K562 (cell line): ENCODE measurements around the gene CDC42EP2.

Source experiments
- CTCF ChIP-seq, 3 experiments: IDR thresholded peaks in 2 of 3; conservative IDR thresholded peaks in 1 of 3; 2 replicates each; pipeline ENCODE4 v1.5.1; 2011 to 2012; ENCODE audit warnings: low read length in 3 of 3, mild to moderate bottlenecking in 3 of 3, control low read depth in 2 of 3, improper control_type of control experiment in 1 of 3, inconsistent platforms in 1 of 3, low read depth in 1 of 3, mixed read lengths in 1 of 3, moderate library complexity in 1 of 3; ENCODE audit not compliant: insufficient read depth in 2 of 3
- DNMT1 ChIP-seq: fragments of 450-650 bp; IDR thresholded peaks from 2 replicates; pipeline ENCODE4 v1.6.1; 2016; ENCODE audit warnings: antibody characterized with exemption, mild to moderate bottlenecking
- HCFC1 ChIP-seq: IDR thresholded peaks from 2 replicates; pipeline ENCODE4 v1.6.1; 2012; ENCODE audit warnings: low read depth, low read length, improper control_type of control experiment
- KDM2B ChIP-seq: fragments of 250-450 bp; sonication (Bioruptor Pico); IDR thresholded peaks from 2 replicates; pipeline ENCODE4 v1.8.0; 2021; ENCODE audit warnings: mild to moderate bottlenecking, moderate library complexity
- MYC ChIP-seq, 2 experiments: fragments of 250-450 bp in 1 of 2; sonication (Bioruptor Pico) in 1 of 2; IDR thresholded peaks; 2 replicates each; pipeline versions ENCODE4 v1.5.1 to v1.6.1; 2012 to 2021; ENCODE audit warnings: low read depth in 2 of 2, borderline replicate concordance in 1 of 2, improper control_type of control experiment in 1 of 2, low read length in 1 of 2, mild to moderate bottlenecking in 1 of 2, moderate library complexity in 1 of 2
- POLR2AphosphoS5 ChIP-seq: IDR thresholded peaks from 2 replicates; pipeline ENCODE4 v1.6.1; 2011; ENCODE audit warnings: mild to moderate bottlenecking, low read depth, low read length, moderate library complexity; ENCODE audit not compliant: control insufficient read depth, insufficient read depth
- SMARCC2 ChIP-seq: fragments of 450-650 bp; IDR thresholded peaks from 2 replicates; pipeline ENCODE4 v1.6.1; 2017; ENCODE audit warnings: antibody characterized with exemption, moderate library complexity, mild to moderate bottlenecking, low read depth
- TARDBP ChIP-seq: fragments of 450-650 bp; IDR thresholded peaks from 2 replicates; pipeline ENCODE4 v1.6.1; 2016
- ZBTB7A ChIP-seq: IDR thresholded peaks from 2 replicates; pipeline ENCODE4 v1.6.1; 2011; ENCODE audit warnings: low read depth, mild to moderate bottlenecking, low read length, moderate library complexity, borderline replicate concordance; ENCODE audit not compliant: control insufficient read depth
- ZKSCAN8 ChIP-seq: fragments of 200-800 bp; sonication (Bioruptor generic); IDR thresholded peaks from 2 replicates; pipeline ENCODE4 v1.6.1; 2016; ENCODE audit warnings: missing genetic modification characterization, missing compliant biosample characterization

- no peak for TF ChIP-seq DNMT1
- peak in 1 of 3 experiments; percentile 21; a peak in 1 of 6 replicates for TF ChIP-seq CTCF (IDR thresholded peaks at IDR 0.05 in 2 of 3, conservative IDR thresholded peaks at IDR 0.05 in 1 of 3; ENCODE audit: insufficient read depth in 2 of 3, low read depth in 1 of 3, low read length in 3 of 3)
- no peak for TF ChIP-seq HCFC1
- no peak for TF ChIP-seq POLR2AphosphoS5
- no peak for TF ChIP-seq ZKSCAN8
- TF ChIP-seq ZBTB7A: no peak
- TF ChIP-seq MYC (IDR thresholded peaks at IDR 0.05; ENCODE audit: low read depth, low read length): no peak
- no peak for TF ChIP-seq MYC (CRISPR knock-in tag; IDR thresholded peaks at IDR 0.05; ENCODE audit: borderline replicate concordance, low read depth)
- no peak for TF ChIP-seq SMARCC2
- no peak for TF ChIP-seq KDM2B
- no peak for TF ChIP-seq TARDBP
Observed at GRCh38 chr11:65317025-65317786, 2.5 kb downstream of the CDC42EP2 start.
